ENCODE results near the gene EXO1.

The EXO1 gene

DNA sequence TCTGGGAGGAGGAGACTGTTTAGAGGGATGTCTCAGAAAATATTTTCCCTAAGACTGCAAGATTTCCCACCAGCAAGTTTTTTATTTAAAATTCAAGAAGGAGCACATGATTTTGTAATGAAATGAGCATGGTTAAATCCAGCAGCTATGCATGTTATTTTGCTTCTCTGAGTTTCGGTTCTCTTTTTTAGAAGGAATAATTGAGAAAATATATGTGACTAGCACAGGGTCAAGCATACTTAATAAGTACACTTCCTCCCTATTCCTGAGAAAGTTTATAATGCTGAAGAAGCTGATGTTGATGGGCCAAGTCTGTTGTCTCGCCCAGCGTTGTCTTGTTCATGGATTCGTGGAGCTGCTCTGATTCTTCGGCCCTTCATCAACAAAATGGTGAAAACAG lies 51.2 kb downstream of the EXO1 start:
- no peak for DNase-seq

DNA sequence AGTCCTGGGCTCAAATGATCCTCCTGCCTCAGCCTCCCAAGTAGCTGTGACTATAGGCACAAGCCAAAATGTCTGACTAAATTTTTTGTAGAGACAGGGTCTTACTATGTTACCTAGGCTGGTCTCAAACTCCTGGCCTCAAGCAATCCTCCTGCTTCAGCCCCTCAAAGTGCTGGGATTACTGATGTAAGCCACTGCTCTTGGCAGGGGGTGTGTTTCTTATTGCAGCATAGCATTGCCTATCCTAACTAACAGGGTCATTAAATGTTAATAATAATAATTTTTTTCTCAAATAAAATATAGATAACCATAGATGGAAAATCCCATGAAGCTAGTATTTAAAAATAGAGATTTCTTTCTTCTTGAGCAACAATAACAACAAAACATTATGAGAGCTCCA lies 52.4 kb downstream of the EXO1 start:
- DNase-seq: no peak

DNA sequence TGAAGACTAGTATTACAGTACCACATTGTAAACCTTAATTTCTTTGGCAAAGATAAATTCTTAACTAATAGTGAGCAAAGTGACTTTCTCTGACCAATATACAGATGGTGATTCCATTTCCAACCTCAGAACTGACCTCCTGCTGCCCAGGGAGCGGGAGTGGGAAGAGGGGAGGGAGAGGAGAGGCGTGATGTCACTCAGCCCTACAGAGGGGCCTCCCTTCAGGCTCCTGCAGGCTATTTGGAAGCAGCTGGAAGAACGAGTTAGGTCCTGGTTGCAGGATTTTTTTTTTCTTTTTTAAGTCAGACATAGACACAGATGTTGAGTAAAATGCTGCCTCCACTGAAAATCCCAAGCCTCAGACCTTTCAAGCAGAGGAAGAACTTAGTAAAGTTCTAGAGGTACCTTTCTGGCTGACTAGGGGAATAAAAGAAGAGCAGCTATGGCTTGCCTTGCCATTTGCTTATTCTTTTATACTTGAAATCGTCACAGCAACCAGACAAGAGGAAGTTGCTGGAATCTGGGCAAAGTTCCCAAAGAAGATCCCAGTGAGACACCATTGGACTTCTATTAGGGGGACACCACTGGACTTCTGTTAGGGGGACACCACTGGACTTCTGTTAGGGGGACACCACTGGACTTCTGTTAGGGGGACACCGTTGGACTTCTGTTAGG lies 54.5 kb downstream of the EXO1 start:
- no peak for DNase-seq

DNA sequence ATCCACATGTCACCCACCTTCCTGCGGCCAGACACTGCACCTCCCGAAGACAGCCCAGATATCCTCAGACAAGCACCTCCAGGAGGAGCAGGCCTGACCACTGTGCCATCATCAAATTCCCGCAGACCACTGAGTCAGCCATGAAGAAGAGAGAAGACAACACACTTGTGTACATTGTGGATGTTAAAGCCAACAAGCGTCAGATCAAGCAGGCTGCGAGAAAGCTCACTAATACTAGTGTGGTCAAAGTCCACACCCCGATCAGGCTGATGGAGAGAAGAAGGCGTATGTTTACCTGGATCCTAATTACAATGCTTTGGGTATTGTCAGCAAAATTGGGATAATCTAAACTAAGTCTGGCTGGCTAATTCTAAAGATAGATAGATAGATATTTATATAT lies 68.2 kb downstream of the EXO1 start:
- DNase-seq: no peak

DNA sequence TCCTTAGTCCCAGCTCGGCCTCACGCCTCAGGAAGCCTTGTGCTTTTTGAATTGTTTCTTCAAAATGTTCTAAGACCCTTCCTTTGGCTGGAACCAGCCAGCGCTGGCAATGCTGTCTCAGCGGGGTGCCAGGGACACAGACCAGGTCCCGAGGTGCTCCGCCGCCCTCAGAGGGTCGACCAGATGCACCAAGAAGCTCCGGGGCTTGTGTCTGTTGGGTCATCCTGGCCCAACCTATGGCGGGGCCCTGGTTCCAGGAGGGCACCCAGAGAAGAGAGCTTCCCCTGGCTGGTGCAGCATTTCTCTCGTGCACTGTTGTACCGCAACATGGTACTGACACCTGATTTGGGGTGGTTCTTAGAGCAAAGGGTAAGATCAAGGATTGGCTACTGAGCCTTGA lies 69.5 kb downstream of the EXO1 start:
- DNase-seq: no peak

DNA sequence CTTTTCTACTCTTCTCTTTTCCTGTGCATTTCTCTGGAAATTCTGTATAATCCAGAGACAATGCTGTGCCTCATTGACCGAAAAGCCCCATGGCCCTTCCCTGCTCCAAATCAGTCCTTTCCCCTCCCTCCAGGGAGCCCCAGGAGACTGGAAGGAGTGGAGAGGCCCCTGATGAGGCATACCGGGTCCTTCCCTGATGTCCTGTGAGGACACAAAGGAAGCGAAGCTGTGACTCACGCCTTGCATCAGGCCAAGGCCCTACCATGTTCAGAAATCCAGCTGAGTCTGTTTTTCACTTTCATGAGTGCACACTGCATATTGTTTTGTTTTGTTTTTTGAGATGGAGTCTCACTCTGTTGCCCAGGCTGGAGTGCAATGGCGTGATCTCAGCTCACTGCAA lies 70.9 kb downstream of the EXO1 start:
- no peak for DNase-seq

DNA sequence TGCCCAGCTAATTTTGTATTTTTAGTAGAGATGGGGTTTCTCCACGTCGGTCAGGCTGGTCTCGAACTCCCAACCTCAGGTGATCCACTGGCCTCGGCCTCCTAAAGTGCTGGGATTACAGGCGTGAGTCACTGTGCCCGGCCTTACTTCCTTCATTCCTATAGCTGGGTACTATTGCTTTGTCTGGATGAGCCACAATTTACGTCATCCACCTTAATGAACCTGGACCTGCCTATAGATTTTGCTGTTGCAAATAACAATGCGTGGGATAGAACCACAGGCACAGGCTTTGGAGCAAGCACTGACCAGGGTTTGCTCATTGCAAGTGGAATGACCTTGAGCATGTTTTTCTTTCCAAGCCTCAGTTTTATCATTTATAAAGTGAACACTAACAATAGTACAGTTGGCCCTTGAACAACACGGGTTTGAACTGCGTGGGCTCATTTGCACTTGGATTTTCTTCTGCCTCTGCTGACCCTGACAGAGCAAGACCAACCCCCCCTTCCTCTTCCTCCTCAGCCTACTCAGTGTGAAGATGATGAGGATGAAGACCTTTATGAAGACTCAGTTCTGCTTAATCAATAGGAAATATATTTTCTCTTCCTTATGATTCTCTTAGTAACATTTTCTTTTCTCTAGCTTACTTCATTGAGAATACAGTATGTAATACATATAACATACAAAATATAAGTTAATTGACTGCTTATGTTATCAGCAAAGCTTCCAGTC lies 76.2 kb downstream of the EXO1 start:
- DNase-seq: no peak

DNA sequence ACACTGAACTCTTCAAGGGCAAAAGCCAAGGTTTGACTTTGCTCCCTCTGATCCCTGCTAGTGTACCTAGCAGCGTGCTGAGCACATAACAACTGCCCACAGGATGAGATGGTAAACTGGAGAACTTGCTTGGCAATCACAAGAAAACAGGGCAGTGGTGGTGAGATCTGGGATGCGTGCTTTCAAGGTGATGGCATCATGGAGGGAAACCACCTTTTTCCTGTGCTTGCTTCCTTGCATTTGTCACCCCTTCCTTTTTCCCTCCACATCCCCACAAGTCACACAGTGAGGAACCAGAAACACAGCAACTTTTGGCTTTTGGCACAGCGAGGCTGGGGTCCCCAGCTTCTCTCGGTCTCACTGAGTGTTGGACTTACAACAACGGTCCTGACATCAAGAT lies 78.1 kb downstream of the EXO1 start:
- DNase-seq: no peak

DNA sequence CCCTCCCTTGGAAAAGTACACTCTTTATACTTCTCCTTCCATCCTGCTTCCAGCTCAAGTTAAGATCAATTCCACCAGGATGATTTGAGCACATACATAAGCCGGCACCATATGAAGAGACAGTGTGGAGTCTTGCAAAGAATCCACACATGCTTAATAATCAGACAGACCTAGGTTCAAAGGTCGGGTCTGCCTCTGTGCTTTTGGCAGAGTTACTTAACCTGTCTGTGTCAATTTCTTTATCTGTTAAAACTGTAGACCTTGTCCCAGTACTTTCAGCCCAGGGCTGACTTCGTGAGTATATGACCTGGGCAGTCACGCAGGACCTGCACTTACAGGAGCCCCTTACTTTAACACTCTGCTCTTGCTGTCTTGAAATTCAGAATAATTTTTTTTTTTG lies 79.3 kb downstream of the EXO1 start:
- DNase-seq: no peak

DNA sequence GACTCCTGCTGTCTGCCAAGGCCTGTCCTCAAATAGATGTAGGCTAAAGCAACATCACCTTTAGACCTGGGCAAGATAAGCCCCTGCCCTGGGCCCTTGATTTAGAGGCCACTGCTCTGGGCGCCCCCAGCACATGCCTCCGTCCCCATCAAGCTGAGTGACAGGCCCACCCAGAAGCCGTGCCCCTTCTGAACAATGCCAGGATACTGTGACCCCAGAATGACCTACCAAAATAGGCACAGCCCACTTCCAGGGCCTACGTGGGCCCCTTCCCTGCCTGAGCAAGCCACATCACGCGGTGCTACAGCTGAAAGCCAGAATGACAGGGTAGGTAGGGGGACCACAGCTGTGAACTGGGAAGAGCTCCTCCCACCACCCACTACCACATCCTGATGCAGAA lies 84.8 kb downstream of the EXO1 start:
- DNase-seq: no peak

DNA sequence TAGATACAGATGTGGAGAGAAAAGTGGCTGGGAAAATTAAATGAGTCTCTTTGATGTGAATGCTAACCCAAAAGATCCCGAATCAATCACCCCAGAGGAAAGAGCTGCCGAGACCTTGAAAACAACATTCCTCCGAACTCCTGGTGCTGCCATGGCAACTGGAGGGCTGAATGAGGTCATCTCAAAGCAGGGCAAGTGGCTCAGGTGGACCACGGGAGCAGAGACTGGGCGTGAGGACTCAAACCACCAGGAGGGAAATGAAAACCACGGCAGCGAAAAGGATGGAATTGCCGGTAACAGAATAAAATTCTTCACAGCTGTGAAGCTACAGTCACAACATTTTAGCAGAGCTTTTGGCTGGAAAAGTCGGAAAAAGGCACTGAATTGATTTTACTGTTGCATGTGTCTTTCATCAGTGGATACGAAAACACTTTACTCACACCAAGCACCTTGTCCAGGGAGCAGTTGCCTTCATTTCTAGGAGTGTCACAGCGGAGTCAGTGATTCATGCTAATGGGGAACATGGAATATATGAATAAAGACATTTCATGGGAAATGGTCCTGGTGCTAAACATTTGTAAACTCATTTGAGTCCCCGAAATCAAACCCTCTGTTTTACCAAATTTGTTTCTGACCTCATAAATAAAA lies 86.3 kb downstream of the EXO1 start:
- DNase-seq: no peak

DNA sequence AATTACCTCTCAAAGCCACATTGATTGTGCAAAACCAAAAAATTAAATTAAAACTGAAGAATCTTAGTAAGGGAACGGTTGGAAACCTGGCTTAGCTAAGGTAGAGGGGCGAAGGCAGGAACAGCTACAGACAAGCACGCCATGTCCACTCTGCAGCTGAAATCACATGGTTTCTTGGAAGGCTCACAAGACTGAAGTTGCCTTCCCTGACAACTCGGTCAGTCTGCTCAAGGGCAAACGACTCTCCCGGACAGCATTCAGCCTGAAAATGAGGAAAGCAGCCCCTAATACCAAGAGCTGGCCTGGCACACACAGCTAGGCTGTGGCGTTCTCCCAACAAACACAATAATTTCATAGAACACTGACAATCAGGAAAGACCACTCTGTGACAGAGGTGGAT lies 86.9 kb downstream of the EXO1 start:
- no peak for DNase-seq
